GM12878 (cell line): ENCODE results near the gene UNCX.

ENCODE experiments used
- ASH2L ChIP-seq: fragments of 300-600, 200-600 bp; sonication (generic); IDR thresholded peaks from 2 replicates; pipeline ENCODE4 v1.6.1; 2017; ENCODE audit warnings: low read depth, mild to moderate bottlenecking, borderline replicate concordance
- ATF7 ChIP-seq: fragments of 450-650 bp; IDR thresholded peaks from 2 replicates; pipeline ENCODE4 v1.6.1; 2016; ENCODE audit warnings: low read depth, mild to moderate bottlenecking
- BHLHE40 ChIP-seq, 2 experiments: fragments of 450-650 bp in 1 of 2; IDR thresholded peaks; 2 replicates each; pipeline ENCODE4 v1.6.1; 2011 to 2017; ENCODE audit warnings: low read depth in 2 of 2, borderline replicate concordance in 1 of 2, improper control_type of control experiment in 1 of 2, low read length in 1 of 2, mild to moderate bottlenecking in 1 of 2
- CEBPB ChIP-seq, 2 experiments: fragments of 150-350 bp in 1 of 2; IDR thresholded peaks; 2 replicates each; pipeline ENCODE4 v1.6.1; 2012 to 2014; ENCODE audit warnings: low read depth in 2 of 2, low read length in 2 of 2, borderline replicate concordance in 1 of 2, inconsistent platforms in 1 of 2
- CTCF ChIP-seq, 3 experiments: IDR thresholded peaks in 2 of 3; conservative IDR thresholded peaks in 1 of 3; 2 replicates each; pipeline ENCODE4 v1.5.1; 2011; ENCODE audit warnings: low read depth in 3 of 3, low read length in 3 of 3, mild to moderate bottlenecking in 3 of 3, control low read depth in 2 of 3, moderate library complexity in 2 of 3, inconsistent platforms in 1 of 3, mixed read lengths in 1 of 3; ENCODE audit not compliant: control insufficient read depth in 2 of 3, insufficient read depth in 1 of 3; ENCODE audit errors: extremely low read depth in 1 of 3
- JUND ChIP-seq: IDR thresholded peaks from 2 replicates; pipeline ENCODE4 v1.6.1; 2012; ENCODE audit warnings: low read depth, mild to moderate bottlenecking, low read length, improper control_type of control experiment, moderate library complexity
- MAX ChIP-seq: IDR thresholded peaks from 2 replicates; pipeline ENCODE4 v1.6.1; 2012; ENCODE audit warnings: low read depth, low read length, improper control_type of control experiment
- NFYB ChIP-seq: IDR thresholded peaks from 2 replicates; pipeline ENCODE4 v1.6.1; 2011; ENCODE audit warnings: low read depth, mild to moderate bottlenecking, low read length, improper control_type of control experiment, moderate library complexity; ENCODE audit not compliant: insufficient read depth
- POLR2AphosphoS5 ChIP-seq: IDR thresholded peaks from 2 replicates; pipeline ENCODE4 v1.6.1; 2011; ENCODE audit warnings: mild to moderate bottlenecking, low read length, inconsistent platforms
- RCOR1 ChIP-seq: conservative IDR thresholded peaks from 2 replicates; pipeline ENCODE4 v1.6.1; 2012; ENCODE audit warnings: low read depth, low read length, improper control_type of control experiment
- STAT3 ChIP-seq: IDR thresholded peaks from 2 replicates; pipeline ENCODE4 v1.6.1; 2011; ENCODE audit warnings: low read depth, low read length, improper control_type of control experiment
- ZZZ3 ChIP-seq: IDR thresholded peaks from 2 replicates; pipeline ENCODE4 v1.6.1; 2011; ENCODE audit warnings: low read depth; ENCODE audit not compliant: control insufficient read depth, insufficient read length

GRCh38 chr7:1254281-1255079, 21.8 kb downstream of the UNCX start:
- TF ChIP-seq NFYB (no peak), JUND (no peak), CTCF (IDR thresholded peaks at IDR 0.05 in 2 of 3, conservative IDR thresholded peaks at IDR 0.05 in 1 of 3; ENCODE audit: control insufficient read depth in 2 of 3, extremely low read depth in 1 of 3, insufficient read depth in 1 of 3, low read depth in 3 of 3, low read length in 3 of 3) (no peak), BHLHE40 (IDR thresholded peaks at IDR 0.05; ENCODE audit: borderline replicate concordance in 1 of 2, low read depth in 2 of 2, low read length in 1 of 2) (no peak), RCOR1 (no peak), ZZZ3 (no peak), ATF7 (no peak), MAX (no peak), STAT3 (no peak), POLR2AphosphoS5 (no peak), ASH2L (no peak), CEBPB (IDR thresholded peaks at IDR 0.05; ENCODE audit: borderline replicate concordance in 1 of 2, low read depth in 2 of 2, low read length in 2 of 2) (no peak)
